ENCODE results near the gene CCDC188.

Gene CCDC188

DNA sequence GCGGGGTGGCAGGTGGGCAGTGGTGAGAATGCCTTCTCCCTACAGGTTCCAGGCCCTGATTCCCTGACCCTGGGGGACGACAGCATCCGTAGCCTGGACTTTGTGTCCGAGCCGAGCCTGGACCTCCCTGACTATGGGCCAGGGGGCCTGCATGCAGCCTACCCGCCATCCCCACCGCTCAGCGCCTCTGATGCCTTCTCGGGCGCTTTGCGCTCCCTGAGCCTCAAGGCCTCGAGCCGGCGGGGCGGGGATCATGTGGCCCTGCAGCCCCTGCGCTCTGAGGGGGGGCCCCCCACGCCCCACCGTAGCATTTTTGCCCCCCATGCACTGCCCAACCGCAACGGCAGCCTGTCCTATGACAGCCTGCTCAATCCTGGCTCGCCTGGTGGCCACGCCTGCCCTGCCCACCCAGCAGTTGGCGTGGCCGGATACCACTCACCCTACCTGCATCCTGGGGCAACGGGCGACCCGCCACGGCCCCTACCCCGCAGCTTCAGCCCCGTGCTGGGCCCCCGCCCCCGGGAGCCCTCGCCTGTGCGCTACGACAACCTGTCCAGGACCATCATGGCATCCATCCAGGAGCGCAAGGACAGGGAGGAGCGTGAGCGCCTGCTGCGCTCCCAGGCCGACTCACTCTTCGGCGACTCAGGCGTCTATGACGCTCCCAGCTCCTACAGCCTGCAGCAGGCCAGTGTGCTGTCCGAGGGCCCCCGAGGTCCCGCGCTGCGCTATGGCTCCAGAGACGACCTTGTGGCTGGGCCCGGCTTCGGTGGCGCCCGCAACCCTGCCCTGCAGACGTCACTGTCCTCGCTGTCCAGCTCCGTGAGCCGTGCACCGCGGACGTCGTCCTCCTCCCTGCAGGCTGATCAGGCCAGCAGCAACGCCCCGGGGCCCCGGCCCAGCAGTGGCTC lies 7.9 kb downstream of the CCDC188 start:
- Histone ChIP-seq H3K27ac (ENCODE audit: insufficient read depth in 1 of 2, low read depth in 1 of 2, low read length in 2 of 2, poor library complexity in 1 of 2, severe bottlenecking in 2 of 2) (no peak overlapping the region), H3K4me1 (ENCODE audit: control extremely low read depth in 1 of 4, control insufficient read depth in 4 of 4, insufficient read depth in 4 of 4, low read length in 3 of 4) (peaks cover 0 to 17% (median 14%) of the 10 kb centered on the region in 4 experiments), H3K27me3 (replicated peaks in 2 of 5; ENCODE audit: control insufficient read depth in 4 of 5, insufficient read depth in 5 of 5, low read length in 4 of 5) (no peaks in the 10 kb centered on the region), H3K36me3 (ENCODE audit: control insufficient read depth in 4 of 4, insufficient read depth in 4 of 4, low read length in 3 of 4) (peaks cover 0 to 46% (median 21%) of the 10 kb centered on the region in 4 experiments), H3K4me3 (ENCODE audit: control insufficient read depth in 1 of 7, extremely low read depth in 1 of 7, insufficient read depth in 4 of 7, low read depth in 2 of 7, low read length in 6 of 7) (no peak overlapping the region), H3K9me3 (ENCODE audit: control extremely low read depth in 1 of 5, control insufficient read depth in 4 of 5, insufficient read depth in 2 of 5, low read depth in 1 of 5, low read length in 4 of 5) (no peaks in the 10 kb centered on the region)
- POLR2A ChIA-PET, result no interaction called here
- DNase-seq, result no peak
- CTCF ChIA-PET, result no interaction called here
- WGBS (ENCODE audit: insufficient coverage), result 94% methylated on average over 46 of the region's 65 CpGs

DNA sequence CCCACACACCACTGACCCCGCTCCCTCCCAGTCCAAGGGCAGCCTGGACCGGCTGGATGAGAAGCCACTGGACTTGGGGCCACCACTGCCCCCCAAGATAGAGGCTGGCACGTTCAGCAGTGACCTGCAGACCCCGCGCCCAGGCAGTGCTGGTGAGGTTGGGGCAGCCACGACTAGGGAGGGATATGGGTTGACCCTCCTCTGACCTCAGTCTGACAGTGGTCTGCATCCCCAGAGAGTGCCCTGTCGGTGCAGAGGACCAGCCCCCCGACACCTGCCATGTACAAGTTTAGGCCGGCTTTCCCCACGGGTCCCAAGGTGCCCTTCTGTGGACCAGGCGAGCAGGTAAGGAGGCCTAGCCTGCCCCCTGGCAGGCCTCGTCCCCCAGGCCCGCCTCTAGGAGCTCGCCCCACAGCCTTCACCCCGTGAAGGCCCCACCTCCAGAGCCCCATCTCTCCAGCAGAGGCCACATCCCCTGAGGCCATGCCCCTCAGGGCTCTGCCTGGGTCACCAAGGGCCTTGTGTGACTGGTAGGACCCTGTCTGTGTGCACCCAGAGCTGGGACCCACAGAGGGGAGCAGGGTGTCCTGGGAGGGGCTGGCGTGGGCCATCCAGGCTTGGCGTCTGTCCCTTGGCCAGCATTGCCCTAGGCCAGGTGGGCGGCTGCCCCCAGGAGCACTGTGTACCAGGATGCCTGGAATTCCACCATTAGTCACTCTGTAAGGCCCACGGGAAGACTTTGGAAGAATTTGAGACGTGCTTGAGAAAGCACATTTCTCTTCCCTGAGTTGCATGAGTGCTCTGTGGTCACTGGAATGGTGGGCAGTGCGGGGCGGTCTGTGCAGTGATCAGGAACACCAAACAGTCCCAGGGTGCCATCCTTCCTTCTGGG lies 9.4 kb downstream of the CCDC188 start:
- ChIA-PET CTCF (no interaction called here), POLR2A (no interaction called here)
- H3K4me3 ChIP-seq (ENCODE audit: control insufficient read depth in 1 of 7, extremely low read depth in 1 of 7, insufficient read depth in 4 of 7, low read depth in 2 of 7, low read length in 6 of 7), result no peak overlapping the region
- 98% methylated on average over 16 of the region's 22 CpGs for WGBS (ENCODE audit: insufficient coverage)
- DNase-seq, result no peak
- H3K27ac ChIP-seq (ENCODE audit: insufficient read depth in 1 of 2, low read depth in 1 of 2, low read length in 2 of 2, poor library complexity in 1 of 2, severe bottlenecking in 2 of 2), result no peak overlapping the region
- H3K4me1 ChIP-seq (ENCODE audit: control extremely low read depth in 1 of 4, control insufficient read depth in 4 of 4, insufficient read depth in 4 of 4, low read length in 3 of 4), result peaks cover 0 to 20% (median 19%) of the 10 kb centered on the region in 4 experiments
- H3K9me3 ChIP-seq (ENCODE audit: control extremely low read depth in 1 of 5, control insufficient read depth in 4 of 5, insufficient read depth in 2 of 5, low read depth in 1 of 5, low read length in 4 of 5), result no peaks in the 10 kb centered on the region
- H3K27me3 ChIP-seq (replicated peaks in 2 of 5; ENCODE audit: control insufficient read depth in 4 of 5, insufficient read depth in 5 of 5, low read length in 4 of 5), result no peaks in the 10 kb centered on the region
- peaks cover 0 to 46% (median 21%) of the 10 kb centered on the region in 4 experiments for H3K36me3 ChIP-seq (ENCODE audit: control insufficient read depth in 4 of 4, insufficient read depth in 4 of 4, low read length in 3 of 4)

DNA sequence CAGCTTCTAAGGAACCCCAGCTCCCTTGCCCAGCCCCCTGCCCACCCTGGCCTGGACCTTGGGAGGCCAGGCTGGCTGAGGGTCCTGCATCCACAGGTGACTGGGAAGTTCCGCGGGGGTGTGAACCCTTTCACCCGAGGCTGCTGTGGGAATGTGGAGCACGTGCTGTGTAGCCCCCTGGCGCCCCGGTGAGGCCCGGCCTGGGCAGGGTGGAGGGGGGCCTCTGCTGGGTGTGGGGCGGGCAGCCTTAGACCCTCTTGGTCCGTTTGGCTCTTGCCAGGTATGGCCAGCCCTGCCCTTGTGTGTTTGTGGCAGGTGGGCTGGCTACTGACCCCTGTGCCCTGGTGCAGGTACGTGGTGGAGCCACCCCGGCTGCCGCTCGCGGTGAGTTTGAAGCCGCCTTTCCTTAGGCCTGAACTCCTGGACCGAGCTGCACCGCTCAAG lies 10.3 kb downstream of the CCDC188 start:
- Histone ChIP-seq H3K27ac (ENCODE audit: insufficient read depth in 1 of 2, low read depth in 1 of 2, low read length in 2 of 2, poor library complexity in 1 of 2, severe bottlenecking in 2 of 2) (no peak overlapping the region), H3K4me1 (ENCODE audit: control extremely low read depth in 1 of 4, control insufficient read depth in 4 of 4, insufficient read depth in 4 of 4, low read length in 3 of 4) (peaks cover 0 to 28% (median 25%) of the 10 kb centered on the region in 4 experiments), H3K4me3 (ENCODE audit: control insufficient read depth in 1 of 7, extremely low read depth in 1 of 7, insufficient read depth in 4 of 7, low read depth in 2 of 7, low read length in 6 of 7) (no peak overlapping the region), H3K36me3 (ENCODE audit: control insufficient read depth in 4 of 4, insufficient read depth in 4 of 4, low read length in 3 of 4) (peaks cover 0 to 43% (median 21%) of the 10 kb centered on the region in 4 experiments), H3K27me3 (replicated peaks in 2 of 5; ENCODE audit: control insufficient read depth in 4 of 5, insufficient read depth in 5 of 5, low read length in 4 of 5) (no peaks in the 10 kb centered on the region), H3K9me3 (ENCODE audit: control extremely low read depth in 1 of 5, control insufficient read depth in 4 of 5, insufficient read depth in 2 of 5, low read depth in 1 of 5, low read length in 4 of 5) (no peaks in the 10 kb centered on the region)
- 97% methylated on average over 16 of the region's 17 CpGs for WGBS (ENCODE audit: insufficient coverage)
- ChIA-PET CTCF (no interaction called here), POLR2A (no interaction called here)
- no peak for DNase-seq

DNA sequence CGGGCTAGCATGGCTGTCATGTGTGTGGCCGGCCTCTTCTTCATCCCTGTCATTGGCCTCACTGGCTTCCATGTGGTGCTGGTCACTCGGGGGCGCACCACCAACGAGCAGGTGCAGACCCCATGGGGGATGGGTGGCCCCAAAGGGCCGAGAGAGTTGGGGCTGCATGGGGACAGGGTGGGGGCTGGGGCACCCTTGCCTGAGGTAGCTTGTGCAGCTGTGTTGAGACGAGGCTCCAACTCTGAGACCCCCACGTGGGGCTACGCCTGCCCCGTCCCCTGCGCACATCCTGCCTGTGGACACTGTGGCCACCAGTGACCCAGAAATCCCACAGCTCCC lies 10.8 kb downstream of the CCDC188 start:
- no peak for DNase-seq
- peaks cover 0 to 40% (median 20%) of the 10 kb centered on the region in 4 experiments for H3K36me3 ChIP-seq (ENCODE audit: control insufficient read depth in 4 of 4, insufficient read depth in 4 of 4, low read length in 3 of 4)
- WGBS (ENCODE audit: insufficient coverage), result 96% methylated on average over 10 of the region's 11 CpGs
- H3K4me3 ChIP-seq (ENCODE audit: control insufficient read depth in 1 of 7, extremely low read depth in 1 of 7, insufficient read depth in 4 of 7, low read depth in 2 of 7, low read length in 6 of 7), result no peak overlapping the region
- H3K27me3 ChIP-seq (replicated peaks in 2 of 5; ENCODE audit: control insufficient read depth in 4 of 5, insufficient read depth in 5 of 5, low read length in 4 of 5), result no peaks in the 10 kb centered on the region
- peaks cover 0 to 32% (median 28%) of the 10 kb centered on the region in 4 experiments for H3K4me1 ChIP-seq (ENCODE audit: control extremely low read depth in 1 of 4, control insufficient read depth in 4 of 4, insufficient read depth in 4 of 4, low read length in 3 of 4)
- POLR2A ChIA-PET, result no interaction called here
- CTCF ChIA-PET, result no interaction called here
- H3K27ac ChIP-seq (ENCODE audit: insufficient read depth in 1 of 2, low read depth in 1 of 2, low read length in 2 of 2, poor library complexity in 1 of 2, severe bottlenecking in 2 of 2), result no peak overlapping the region
- no peaks in the 10 kb centered on the region for H3K9me3 ChIP-seq (ENCODE audit: control extremely low read depth in 1 of 5, control insufficient read depth in 4 of 5, insufficient read depth in 2 of 5, low read depth in 1 of 5, low read length in 4 of 5)

DNA sequence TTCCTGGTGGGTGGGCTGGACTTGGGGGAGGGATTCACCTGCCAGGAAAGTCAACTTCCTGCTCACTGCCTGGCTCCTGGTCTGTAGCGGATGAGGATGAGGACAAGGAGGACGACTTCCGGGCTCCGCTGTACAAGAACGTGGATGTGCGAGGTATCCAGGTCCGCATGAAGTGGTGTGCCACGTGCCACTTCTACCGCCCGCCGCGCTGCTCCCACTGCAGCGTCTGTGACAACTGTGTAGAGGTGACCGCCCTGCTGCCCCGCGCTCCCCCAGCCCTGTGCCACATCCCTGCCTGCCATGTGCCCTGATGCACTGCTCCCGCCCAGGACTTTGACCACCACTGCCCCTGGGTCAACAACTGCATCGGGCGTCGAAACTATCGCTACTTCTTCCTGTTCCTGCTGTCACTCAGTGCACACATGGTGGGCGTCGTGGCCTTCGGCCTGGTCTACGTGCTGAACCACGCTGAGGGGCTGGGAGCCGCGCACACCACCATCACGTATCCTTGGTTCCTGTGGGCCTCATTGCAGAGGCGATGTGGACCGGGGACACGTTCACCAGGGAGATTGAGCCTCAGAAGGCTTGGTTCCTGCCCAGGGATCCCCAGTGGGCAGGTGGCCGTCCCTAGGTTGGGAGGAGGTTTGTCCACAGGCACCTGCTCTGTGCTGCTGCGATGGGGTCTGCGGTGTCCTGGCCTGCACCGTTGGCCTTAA lies 11.3 kb downstream of the CCDC188 start:
- Histone ChIP-seq H3K27me3 (replicated peaks in 2 of 5; ENCODE audit: control insufficient read depth in 4 of 5, insufficient read depth in 5 of 5, low read length in 4 of 5) (no peaks in the 10 kb centered on the region), H3K4me1 (ENCODE audit: control extremely low read depth in 1 of 4, control insufficient read depth in 4 of 4, insufficient read depth in 4 of 4, low read length in 3 of 4) (peaks cover 0 to 32% (median 28%) of the 10 kb centered on the region in 4 experiments), H3K27ac (ENCODE audit: insufficient read depth in 1 of 2, low read depth in 1 of 2, low read length in 2 of 2, poor library complexity in 1 of 2, severe bottlenecking in 2 of 2) (no peak overlapping the region), H3K4me3 (ENCODE audit: control insufficient read depth in 1 of 7, extremely low read depth in 1 of 7, insufficient read depth in 4 of 7, low read depth in 2 of 7, low read length in 6 of 7) (no peak overlapping the region), H3K36me3 (ENCODE audit: control insufficient read depth in 4 of 4, insufficient read depth in 4 of 4, low read length in 3 of 4) (peaks cover 0 to 38% (median 19%) of the 10 kb centered on the region in 4 experiments), H3K9me3 (ENCODE audit: control extremely low read depth in 1 of 5, control insufficient read depth in 4 of 5, insufficient read depth in 2 of 5, low read depth in 1 of 5, low read length in 4 of 5) (no peaks in the 10 kb centered on the region)
- ChIA-PET CTCF (interaction anchor here (1.0 kb wide), 1 partner anchor 315 kb away, joined by 3 read pairs; no protein-coding TSS in a partner anchor), POLR2A (no interaction called here)
- DNase-seq, result no peak
- WGBS (ENCODE audit: insufficient coverage), result 97% methylated on average over 35 of the region's 36 CpGs

DNA sequence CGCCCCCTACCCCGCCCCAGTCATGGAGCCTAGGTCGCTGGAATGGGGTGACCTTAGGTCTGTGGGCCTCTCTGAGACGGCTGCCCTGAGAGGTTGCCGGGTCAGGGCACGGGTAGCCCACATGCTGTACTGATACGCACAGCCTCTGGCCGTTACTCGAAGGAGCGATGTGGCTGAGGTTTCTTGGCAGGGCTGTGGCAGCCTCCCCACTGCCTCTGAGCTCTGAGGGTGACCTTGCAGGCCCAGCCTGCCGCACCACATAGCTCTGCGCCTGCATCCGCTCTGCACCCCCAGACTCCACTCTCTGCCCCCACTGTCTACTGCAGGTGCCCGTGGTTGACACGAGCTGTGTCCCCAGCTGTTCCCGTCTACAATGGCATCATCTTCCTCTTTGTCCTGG lies 12.0 kb downstream of the CCDC188 start:
- Histone ChIP-seq H3K9me3 (ENCODE audit: control extremely low read depth in 1 of 5, control insufficient read depth in 4 of 5, insufficient read depth in 2 of 5, low read depth in 1 of 5, low read length in 4 of 5) (no peaks in the 10 kb centered on the region), H3K27me3 (replicated peaks in 2 of 5; ENCODE audit: control insufficient read depth in 4 of 5, insufficient read depth in 5 of 5, low read length in 4 of 5) (no peaks in the 10 kb centered on the region), H3K27ac (ENCODE audit: insufficient read depth in 1 of 2, low read depth in 1 of 2, low read length in 2 of 2, poor library complexity in 1 of 2, severe bottlenecking in 2 of 2) (no peak overlapping the region), H3K4me3 (ENCODE audit: control insufficient read depth in 1 of 7, extremely low read depth in 1 of 7, insufficient read depth in 4 of 7, low read depth in 2 of 7, low read length in 6 of 7) (no peak overlapping the region), H3K4me1 (ENCODE audit: control extremely low read depth in 1 of 4, control insufficient read depth in 4 of 4, insufficient read depth in 4 of 4, low read length in 3 of 4) (peaks cover 0 to 34% (median 31%) of the 10 kb centered on the region in 4 experiments), H3K36me3 (ENCODE audit: control insufficient read depth in 4 of 4, insufficient read depth in 4 of 4, low read length in 3 of 4) (peaks cover 0 to 37% (median 16%) of the 10 kb centered on the region in 4 experiments)
- DNase-seq, result no peak
- POLR2A ChIA-PET, result no interaction called here
- WGBS (ENCODE audit: insufficient coverage), result 96% methylated on average over 16 of the region's 16 CpGs
- CTCF ChIA-PET, result interaction anchor here (1.0 kb wide), 1 partner anchor 315 kb away, joined by 3 read pairs; no protein-coding TSS in a partner anchor

Data from common myeloid progenitor, CD34-positive (primary cell).